ENCODE results near the gene HECW1. TPM values are rescaled to one million over a fixed set of nuclear protein-coding genes. Genes with fewer than 3 reads are reported as not detected.
"Not testable (repeated sequence)": the region's sequence is repeated elsewhere in the genome, so short reads cannot be mapped to it uniquely, and the experiment has no call there.

Gene HECW1
- total RNA-seq, 4 donors from 2014 or later, result 0.62 to 4.3 (median 1.4) TPM; not detected in 1

DNA sequence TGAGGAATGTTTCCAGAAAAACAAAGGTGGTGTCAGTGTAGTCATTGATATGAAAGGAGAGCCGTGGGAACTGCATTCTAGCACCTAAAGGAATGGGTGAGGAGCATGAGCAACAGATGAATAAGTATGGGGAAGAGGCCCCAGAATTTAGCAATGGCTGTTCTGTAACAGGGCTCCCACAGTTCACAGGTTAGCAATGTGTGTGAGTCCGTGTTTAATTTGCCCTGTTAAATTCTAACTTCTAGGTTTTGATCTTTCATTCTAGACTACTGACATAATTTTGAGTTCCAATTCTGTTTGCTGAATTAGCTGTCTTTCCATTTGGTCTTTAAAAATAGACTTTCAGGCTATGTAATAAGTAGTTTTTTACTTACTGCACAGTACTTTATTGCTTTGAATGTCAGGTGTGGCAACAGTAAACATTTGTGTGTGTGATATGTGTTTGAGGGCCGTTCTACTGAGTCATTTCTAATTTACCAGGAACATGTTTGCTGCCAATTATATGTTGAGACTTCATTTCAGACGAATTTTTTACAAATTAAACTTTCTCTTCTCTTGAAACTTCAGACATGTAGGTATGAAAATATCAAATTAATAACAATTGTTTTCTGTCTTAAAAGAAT, 479.2 kb downstream of the HECW1 start:
- DNase-seq (ENCODE audit: low spot score in 2 of 2), result no peak
- intact Hi-C loops (cut with DNase I; ENCODE audit: low total_unique reads), result no loop called here
- no peak overlapping the region for H3K4me3 ChIP-seq (ENCODE audit: low read depth, poor library complexity, severe bottlenecking)
- TF ChIP-seq POLR2A (IDR thresholded peaks at IDR 0.05), result no peak
- TF ChIP-seq, protein P1, sequence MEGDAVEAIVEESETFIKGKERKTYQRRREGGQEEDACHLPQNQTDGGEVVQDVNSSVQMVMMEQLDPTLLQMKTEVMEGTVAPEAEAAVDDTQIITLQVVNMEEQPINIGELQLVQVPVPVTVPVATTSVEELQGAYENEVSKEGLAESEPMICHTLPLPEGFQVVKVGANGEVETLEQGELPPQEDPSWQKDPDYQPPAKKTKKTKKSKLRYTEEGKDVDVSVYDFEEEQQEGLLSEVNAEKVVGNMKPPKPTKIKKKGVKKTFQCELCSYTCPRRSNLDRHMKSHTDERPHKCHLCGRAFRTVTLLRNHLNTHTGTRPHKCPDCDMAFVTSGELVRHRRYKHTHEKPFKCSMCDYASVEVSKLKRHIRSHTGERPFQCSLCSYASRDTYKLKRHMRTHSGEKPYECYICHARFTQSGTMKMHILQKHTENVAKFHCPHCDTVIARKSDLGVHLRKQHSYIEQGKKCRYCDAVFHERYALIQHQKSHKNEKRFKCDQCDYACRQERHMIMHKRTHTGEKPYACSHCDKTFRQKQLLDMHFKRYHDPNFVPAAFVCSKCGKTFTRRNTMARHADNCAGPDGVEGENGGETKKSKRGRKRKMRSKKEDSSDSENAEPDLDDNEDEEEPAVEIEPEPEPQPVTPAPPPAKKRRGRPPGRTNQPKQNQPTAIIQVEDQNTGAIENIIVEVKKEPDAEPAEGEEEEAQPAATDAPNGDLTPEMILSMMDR (IDR thresholded peaks at IDR 0.05), result no peak
- 43 to 50% methylated on average over 4 of the region's 4 CpGs for WGBS, 2 donors

DNA sequence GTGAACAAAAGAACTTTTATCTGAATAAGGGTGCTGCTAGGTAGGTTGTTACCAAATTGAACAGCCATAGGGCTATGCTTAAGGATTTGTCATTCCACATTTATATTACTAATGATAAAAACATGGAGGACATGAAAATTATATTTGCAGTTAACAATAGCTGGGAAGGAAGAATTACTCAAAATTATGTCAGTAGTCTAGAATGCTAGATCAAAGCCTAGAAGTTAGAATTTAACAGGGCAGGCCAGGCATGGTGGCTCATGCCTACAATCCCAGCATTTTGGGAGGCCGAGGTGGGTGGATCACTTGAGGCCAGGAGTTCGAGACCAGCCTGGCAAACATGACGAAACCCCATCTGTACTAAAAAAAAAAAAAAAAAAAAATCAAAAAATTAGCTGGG, 479.9 kb downstream of the HECW1 start:
- DNase-seq (ENCODE audit: low spot score in 2 of 2), result no peak
- WGBS, 2 donors, result 88 to 95% methylated on average over 3 of the region's 3 CpGs
- H3K4me3 ChIP-seq (ENCODE audit: low read depth, poor library complexity, severe bottlenecking), result no peak overlapping the region
- no peak for TF ChIP-seq POLR2A (IDR thresholded peaks at IDR 0.05)
- TF ChIP-seq, protein P1 (IDR thresholded peaks at IDR 0.05), result no peak
- intact Hi-C loops (cut with DNase I; ENCODE audit: low total_unique reads), result no loop called here

DNA sequence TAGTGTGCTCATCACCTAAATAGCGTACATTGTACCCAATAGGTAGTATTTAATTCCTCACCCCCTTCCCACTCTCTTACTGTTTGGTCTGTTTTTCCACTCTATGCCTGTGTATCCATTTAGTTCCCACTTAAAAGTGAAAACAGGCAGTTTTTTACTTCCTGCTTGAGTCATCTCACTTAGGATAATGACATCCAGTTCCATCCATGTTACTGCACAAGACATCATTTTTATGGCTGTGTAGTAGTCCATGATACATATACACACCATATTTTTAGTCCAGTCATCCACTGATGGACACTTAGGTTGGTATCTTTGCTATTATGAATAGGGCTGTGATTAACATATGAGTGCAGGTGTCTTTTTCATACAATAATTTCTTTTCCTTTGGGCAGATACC, 480.6 kb downstream of the HECW1 start:
- intact Hi-C loops (cut with DNase I; ENCODE audit: low total_unique reads), result no loop called here
- no peak overlapping the region for H3K4me3 ChIP-seq (ENCODE audit: low read depth, poor library complexity, severe bottlenecking)
- TF ChIP-seq, protein P1 (IDR thresholded peaks at IDR 0.05), result no peak
- no peak for TF ChIP-seq POLR2A (IDR thresholded peaks at IDR 0.05)
- no peak for DNase-seq (ENCODE audit: low spot score in 2 of 2)
- WGBS, 2 donors, result 97 to 100% methylated on average over 1 of the region's 1 CpG

DNA sequence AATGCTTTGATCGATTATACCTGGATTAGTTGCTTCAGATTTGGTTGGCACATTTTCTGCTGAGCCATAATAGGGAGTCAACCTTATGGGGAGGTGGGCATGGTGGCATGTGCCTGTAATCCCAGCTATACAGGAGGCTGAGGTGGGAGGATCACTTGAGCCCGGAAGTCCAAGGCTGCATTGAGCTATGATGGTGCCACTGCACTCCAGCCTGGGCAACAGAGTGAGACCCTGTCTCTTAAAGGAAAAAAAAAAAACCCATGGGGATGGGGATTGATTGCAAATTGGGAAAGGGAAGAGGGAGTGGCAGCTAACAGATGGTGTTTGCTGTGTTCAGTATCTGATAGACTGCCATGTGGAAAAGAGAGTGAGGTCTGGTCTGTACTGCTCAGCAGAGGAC, 481.6 kb downstream of the HECW1 start:
- no peak overlapping the region for H3K4me3 ChIP-seq (ENCODE audit: low read depth, poor library complexity, severe bottlenecking)
- TF ChIP-seq, protein P1 (IDR thresholded peaks at IDR 0.05), result no peak
- TF ChIP-seq POLR2A (IDR thresholded peaks at IDR 0.05), result no peak
- no peak for DNase-seq (ENCODE audit: low spot score in 2 of 2)
- intact Hi-C loops (cut with DNase I; ENCODE audit: low total_unique reads), result no loop called here
- WGBS, 2 donors, result 86 to 88% methylated on average over 2 of the region's 2 CpGs

DNA sequence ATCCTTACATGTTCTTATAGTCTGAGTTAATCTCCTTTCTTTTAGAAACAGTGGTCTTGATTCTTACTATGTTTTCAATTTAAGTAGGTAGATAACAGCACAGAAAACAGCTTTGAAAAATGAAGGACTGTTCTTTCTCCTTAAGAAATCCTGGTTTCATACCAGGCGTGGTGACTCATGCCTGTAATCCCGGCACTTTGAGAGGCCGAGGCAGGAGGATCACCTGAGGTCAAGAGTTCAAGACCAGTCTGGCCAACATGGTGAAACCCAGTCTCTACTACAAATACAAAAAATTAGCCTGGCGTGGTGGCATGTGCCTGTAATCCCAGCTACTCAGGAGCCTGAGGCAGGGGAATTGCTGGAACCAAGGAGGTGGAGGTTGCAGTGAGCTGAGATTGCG, 484.0 kb downstream of the HECW1 start:
- 79% methylated on average over 5 of the region's 5 CpGs for WGBS, 2 donors
- H3K4me3 ChIP-seq (ENCODE audit: low read depth, poor library complexity, severe bottlenecking); intact Hi-C loops (cut with DNase I; ENCODE audit: low total_unique reads); DNase-seq (ENCODE audit: low spot score in 2 of 2): not testable (repeated sequence)

DNA sequence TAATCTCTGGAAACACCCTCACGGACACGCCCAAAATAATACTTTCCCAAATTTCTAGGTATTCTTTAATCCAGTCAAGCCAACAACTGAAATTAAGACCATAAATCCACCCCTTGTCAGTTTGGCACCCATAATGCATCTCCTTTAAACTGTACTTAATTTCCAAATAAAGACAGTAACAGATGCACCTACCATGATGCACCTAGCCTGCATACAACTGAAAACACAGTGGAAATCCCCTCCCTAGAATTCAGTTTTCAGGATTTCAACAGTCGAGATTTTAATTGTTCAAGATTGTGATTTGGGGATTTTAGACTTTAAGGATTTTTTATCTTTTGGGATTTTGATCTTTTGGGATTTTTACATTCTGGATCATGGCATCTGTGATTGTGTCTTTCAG, 487.6 kb downstream of the HECW1 start:
- TF ChIP-seq, protein P1 (IDR thresholded peaks at IDR 0.05), result no peak
- no peak for TF ChIP-seq POLR2A (IDR thresholded peaks at IDR 0.05)
- no peak overlapping the region for H3K4me3 ChIP-seq (ENCODE audit: low read depth, poor library complexity, severe bottlenecking)
- intact Hi-C loops (cut with DNase I; ENCODE audit: low total_unique reads), result no loop called here
- WGBS, 2 donors, result 88 to 96% methylated on average over 3 of the region's 3 CpGs
- no peak for DNase-seq (ENCODE audit: low spot score in 2 of 2)

All from lower leg skin (tissue), 4 donors.